Measurements from ENCODE around the gene AHNAK2.

The AHNAK2 gene

DNA sequence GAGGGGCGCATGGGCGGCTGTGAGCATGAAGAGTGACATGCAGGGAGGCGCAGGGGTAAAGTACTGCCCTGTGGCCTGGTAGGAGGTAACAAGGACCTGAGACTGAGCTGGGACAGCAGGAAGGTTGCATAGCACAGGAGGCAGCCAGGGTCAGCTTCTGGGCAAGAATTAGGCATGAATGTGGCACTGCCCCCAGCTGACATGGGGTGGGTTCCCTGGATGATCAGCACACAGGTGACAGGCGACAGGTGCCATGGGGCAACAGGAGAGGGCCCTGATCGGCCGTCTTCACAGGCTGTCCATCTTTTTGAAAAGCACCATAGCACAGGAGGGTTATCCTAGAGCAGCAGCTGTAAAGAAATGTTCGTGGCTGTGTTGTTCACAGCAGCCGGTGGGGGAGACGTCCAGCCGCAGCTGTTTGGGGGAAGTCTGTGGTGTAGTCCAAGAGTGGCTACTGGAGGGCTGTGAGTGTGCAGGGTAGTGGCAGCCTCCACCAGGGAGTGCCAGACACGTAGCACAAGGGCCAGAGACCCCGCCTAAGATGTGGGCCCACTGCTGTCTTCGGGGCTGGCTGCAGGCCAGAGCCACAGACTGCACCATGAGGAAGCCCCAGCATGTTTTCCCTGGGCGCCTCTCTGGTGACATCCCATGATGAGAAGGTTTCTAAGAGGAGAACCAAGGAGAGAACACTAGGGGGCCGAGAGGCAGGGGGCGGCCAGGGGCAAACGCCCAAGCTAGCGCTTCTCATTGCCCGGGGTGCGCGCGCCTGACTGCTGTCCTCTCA lies 15.8 kb upstream of the AHNAK2 start:
- H3K9ac ChIP-seq (ENCODE audit: low read depth, low read length) = no peak overlapping the region
- 93% methylated on average over 22 of the region's 22 CpGs for WGBS
- no peaks in the 10 kb centered on the region for H3K4me1 ChIP-seq (ENCODE audit: insufficient read depth, low read length)
- no peak overlapping the region for H3K4me3 ChIP-seq (ENCODE audit: low read length)
- no peaks in the 10 kb centered on the region; the same call in 1 of the 2 replicates for H3K36me3 ChIP-seq (ENCODE audit: insufficient read depth, low read length)
- H3K27me3 ChIP-seq (ENCODE audit: insufficient read depth, low read length) = no peaks in the 10 kb centered on the region
- H3K9me3 ChIP-seq (ENCODE audit: insufficient read depth, low read depth, low read length) = no peaks in the 10 kb centered on the region
- H3K27ac ChIP-seq (ENCODE audit: low read depth, low read length) = no peak overlapping the region

- H3K4me1 ChIP-seq (ENCODE audit: insufficient read depth, low read length) = no peaks in the 10 kb centered on the region
- no peaks in the 10 kb centered on the region for H3K9me3 ChIP-seq (ENCODE audit: insufficient read depth, low read depth, low read length)
- H3K27ac ChIP-seq (ENCODE audit: low read depth, low read length) = no peak overlapping the region
- H3K36me3 ChIP-seq (ENCODE audit: insufficient read depth, low read length) = no peaks in the 10 kb centered on the region; the same call in 1 of the 2 replicates
- H3K4me3 ChIP-seq (ENCODE audit: low read length) = no peak overlapping the region
- H3K27me3 ChIP-seq (ENCODE audit: insufficient read depth, low read length) = no peaks in the 10 kb centered on the region
- H3K9ac ChIP-seq (ENCODE audit: low read depth, low read length) = no peak overlapping the region
- 94% methylated on average over 12 of the region's 12 CpGs for WGBS
Measured at GRCh38 chr14:104993306-104993705, 15.1 kb upstream of the AHNAK2 start.

DNA sequence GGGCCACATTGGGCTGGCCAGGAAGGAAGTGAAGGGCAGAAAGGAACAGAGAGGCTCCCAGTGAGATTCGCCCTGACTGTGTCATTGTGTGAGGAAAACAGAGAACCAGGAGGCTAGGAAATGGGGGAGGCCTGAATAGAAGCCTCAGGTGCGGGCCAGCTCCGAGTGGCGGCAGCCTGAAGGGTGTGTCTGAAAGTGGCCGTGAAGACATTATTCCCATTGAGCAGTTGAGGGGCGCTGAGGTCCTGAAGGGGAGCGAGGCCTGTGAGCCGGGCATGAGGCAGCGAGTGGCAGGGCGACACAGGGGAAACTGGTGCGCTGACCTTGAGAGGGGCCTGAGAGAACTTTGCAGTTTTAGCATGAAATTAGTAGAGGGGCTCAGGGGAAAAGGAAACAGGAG lies 14.3 kb upstream of the AHNAK2 start:
- 94% methylated on average over 11 of the region's 11 CpGs for WGBS
- no peaks in the 10 kb centered on the region for H3K9me3 ChIP-seq (ENCODE audit: insufficient read depth, low read depth, low read length)
- H3K36me3 ChIP-seq (ENCODE audit: insufficient read depth, low read length) = no peaks in the 10 kb centered on the region; the same call in 1 of the 2 replicates
- no peak overlapping the region for H3K9ac ChIP-seq (ENCODE audit: low read depth, low read length)
- H3K27me3 ChIP-seq (ENCODE audit: insufficient read depth, low read length) = no peaks in the 10 kb centered on the region
- H3K27ac ChIP-seq (ENCODE audit: low read depth, low read length) = no peak overlapping the region
- H3K4me1 ChIP-seq (ENCODE audit: insufficient read depth, low read length) = no peaks in the 10 kb centered on the region
- H3K4me3 ChIP-seq (ENCODE audit: low read length) = no peak overlapping the region

- H3K4me1 ChIP-seq (ENCODE audit: insufficient read depth, low read length) = no peaks in the 10 kb centered on the region
- no peaks in the 10 kb centered on the region; the same call in 1 of the 2 replicates for H3K36me3 ChIP-seq (ENCODE audit: insufficient read depth, low read length)
- H3K27ac ChIP-seq (ENCODE audit: low read depth, low read length) = no peak overlapping the region
- WGBS = 95% methylated on average over 34 of the region's 34 CpGs
- H3K27me3 ChIP-seq (ENCODE audit: insufficient read depth, low read length) = no peaks in the 10 kb centered on the region
- H3K4me3 ChIP-seq (ENCODE audit: low read length) = no peak overlapping the region
- no peaks in the 10 kb centered on the region for H3K9me3 ChIP-seq (ENCODE audit: insufficient read depth, low read depth, low read length)
- H3K9ac ChIP-seq (ENCODE audit: low read depth, low read length) = no peak overlapping the region
Measured at GRCh38 chr14:104991896-104992230, 13.7 kb upstream of the AHNAK2 start.

DNA sequence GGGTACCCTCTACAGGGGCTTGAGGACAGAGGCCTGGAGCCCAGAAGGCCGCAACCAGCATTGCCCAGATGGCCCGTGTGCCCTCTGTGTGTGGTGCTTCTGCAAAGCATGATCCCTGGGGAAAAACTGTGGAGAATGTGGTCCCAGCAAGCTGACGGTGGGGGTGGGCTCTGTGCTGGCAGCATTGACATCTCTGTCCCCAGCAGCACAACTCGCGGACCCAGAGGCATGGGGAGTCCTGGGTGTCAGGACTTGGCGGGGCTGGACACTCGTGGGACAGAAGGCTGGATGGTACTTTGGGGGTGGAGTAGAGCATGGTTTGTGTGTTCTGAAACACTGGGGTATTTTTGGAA lies 11.8 kb upstream of the AHNAK2 start:
- no peak overlapping the region for H3K27ac ChIP-seq (ENCODE audit: low read depth, low read length)
- no peak overlapping the region for H3K4me3 ChIP-seq (ENCODE audit: low read length)
- no peak overlapping the region for H3K9ac ChIP-seq (ENCODE audit: low read depth, low read length)
- H3K27me3 ChIP-seq (ENCODE audit: insufficient read depth, low read length) = no peaks in the 10 kb centered on the region
- H3K9me3 ChIP-seq (ENCODE audit: insufficient read depth, low read depth, low read length) = no peaks in the 10 kb centered on the region
- no peaks in the 10 kb centered on the region; the same call in 1 of the 2 replicates for H3K36me3 ChIP-seq (ENCODE audit: insufficient read depth, low read length)
- no peaks in the 10 kb centered on the region; the same call in 1 of the 2 replicates for H3K4me1 ChIP-seq (ENCODE audit: insufficient read depth, low read length)
- WGBS = 92% methylated on average over 7 of the region's 7 CpGs

- H3K27ac ChIP-seq (ENCODE audit: low read depth, low read length) = no peak overlapping the region
- no peak overlapping the region for H3K4me3 ChIP-seq (ENCODE audit: low read length)
- no peaks in the 10 kb centered on the region for H3K9me3 ChIP-seq (ENCODE audit: insufficient read depth, low read depth, low read length)
- no peaks in the 10 kb centered on the region for H3K27me3 ChIP-seq (ENCODE audit: insufficient read depth, low read length)
- no peaks in the 10 kb centered on the region; the same call in 1 of the 2 replicates for H3K4me1 ChIP-seq (ENCODE audit: insufficient read depth, low read length)
- H3K9ac ChIP-seq (ENCODE audit: low read depth, low read length) = no peak overlapping the region
- H3K36me3 ChIP-seq (ENCODE audit: insufficient read depth, low read length) = no peaks in the 10 kb centered on the region; the same call in 1 of the 2 replicates
- WGBS = 88% methylated on average over 16 of the region's 16 CpGs
Measured at GRCh38 chr14:104989236-104989950, 11.2 kb upstream of the AHNAK2 start.

DNA sequence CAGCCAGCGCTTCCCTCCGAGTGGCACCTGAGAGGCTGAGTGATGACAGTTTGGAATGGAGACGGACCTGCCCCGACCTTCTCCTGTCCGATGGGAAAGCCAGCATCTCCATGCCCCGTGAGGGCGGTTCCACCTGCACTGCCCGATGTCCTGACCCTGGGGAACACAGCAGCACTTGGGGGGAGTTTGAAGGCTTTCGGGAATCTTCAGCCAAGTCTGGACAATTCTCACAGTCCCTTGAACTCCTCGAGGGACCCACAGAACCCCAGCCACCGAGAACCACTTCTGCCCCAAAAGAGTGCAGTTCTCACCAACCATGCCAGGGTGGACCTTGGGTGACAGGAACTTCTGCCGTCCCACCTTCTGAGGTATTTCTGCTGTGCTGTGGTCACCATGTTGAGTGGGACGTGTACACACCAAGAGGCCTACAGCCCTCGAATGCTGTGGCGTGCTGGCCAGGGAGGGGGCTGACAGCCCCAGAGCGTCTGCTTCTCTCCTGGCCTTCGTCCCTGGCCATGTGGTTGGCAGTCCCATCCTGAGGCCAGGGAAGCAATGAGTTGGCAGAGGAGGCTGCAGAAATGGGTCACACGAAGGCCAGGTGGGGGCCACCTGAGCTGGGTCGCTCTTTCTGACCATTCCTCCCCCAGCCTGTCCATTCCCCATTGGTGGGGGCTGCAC lies 8.5 kb upstream of the AHNAK2 start:
- Histone ChIP-seq H3K9ac (ENCODE audit: low read depth, low read length) (no peak overlapping the region), H3K4me1 (ENCODE audit: insufficient read depth, low read length) (no peaks in the 10 kb centered on the region; the same call in 1 of the 2 replicates), H3K27me3 (ENCODE audit: insufficient read depth, low read length) (0 out of 2 replicates have a peak, but pooled peaks cover 4% of the 10 kb centered on the region), H3K36me3 (ENCODE audit: insufficient read depth, low read length) (no peaks in the 10 kb centered on the region; the same call in 1 of the 2 replicates), H3K9me3 (ENCODE audit: insufficient read depth, low read depth, low read length) (no peaks in the 10 kb centered on the region), H3K27ac (ENCODE audit: low read depth, low read length) (no peak overlapping the region), H3K4me3 (ENCODE audit: low read length) (peak overlapping the region; percentile 84)
- 72% methylated on average over 19 of the region's 19 CpGs for WGBS

GRCh38 chr14:104985675-104986486 lies 7.7 kb upstream of the AHNAK2 start, which contains the start of gene CLBA1:
Gene CLBA1, plus strand, starts transcription at chr14:104985788. Its CDS starts 644 bp downstream, at chr14:104986432.
- 4% methylated on average over 77 of the region's 77 CpGs for WGBS
- no peaks in the 10 kb centered on the region; the same call in 1 of the 2 replicates for H3K4me1 ChIP-seq (ENCODE audit: insufficient read depth, low read length)
- no peak within 1 kb of the TSS for H3K27ac ChIP-seq (ENCODE audit: low read depth, low read length)

DNA sequence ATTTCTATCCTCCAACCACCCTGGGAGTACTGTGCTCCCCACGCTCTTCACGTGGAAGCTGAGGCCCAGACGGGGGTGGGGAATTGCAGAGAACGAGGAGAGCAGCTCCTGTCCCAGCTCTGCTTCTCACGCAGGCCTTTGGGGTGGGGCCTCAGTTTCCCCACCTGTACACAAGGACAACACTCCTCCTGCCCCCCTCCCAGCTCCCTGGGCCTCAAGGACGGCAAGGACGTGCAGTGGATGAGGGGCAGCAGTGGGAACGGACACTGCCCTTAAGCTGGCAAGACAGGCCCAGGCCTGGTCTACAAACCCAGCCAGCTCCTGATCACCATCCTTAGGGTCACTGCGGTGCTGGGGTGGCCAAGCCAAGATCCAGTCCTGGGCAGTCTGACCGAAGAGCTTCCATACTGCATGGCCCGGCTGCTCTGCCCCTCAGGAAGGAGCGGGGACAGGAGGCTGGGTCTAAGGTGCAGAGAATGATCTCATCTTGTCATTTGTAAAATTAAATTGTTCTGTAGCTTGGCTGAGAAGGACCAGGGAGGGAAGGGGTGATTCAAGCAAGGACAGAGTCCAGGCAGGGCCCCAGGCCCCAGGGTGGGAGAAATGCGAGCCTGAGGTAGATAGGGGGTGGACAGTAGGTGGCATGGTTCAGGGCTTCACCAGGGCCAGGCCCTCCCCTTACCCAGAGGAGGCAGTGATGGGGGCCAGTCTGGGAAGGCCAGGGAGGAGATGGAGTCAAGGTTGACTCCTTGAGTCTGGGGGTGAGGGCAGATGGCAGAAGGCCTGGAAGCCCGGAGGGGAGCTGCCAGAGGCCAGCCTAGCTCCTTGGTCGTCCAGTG lies 6.1 kb upstream of the AHNAK2 start:
- Histone ChIP-seq H3K4me3 (ENCODE audit: low read length) (no peak overlapping the region), H3K4me1 (ENCODE audit: insufficient read depth, low read length) (no peaks in the 10 kb centered on the region; the same call in 1 of the 2 replicates), H3K9ac (ENCODE audit: low read depth, low read length) (no peak overlapping the region), H3K9me3 (ENCODE audit: insufficient read depth, low read depth, low read length) (no peaks in the 10 kb centered on the region), H3K36me3 (ENCODE audit: insufficient read depth, low read length) (no peaks in the 10 kb centered on the region), H3K27me3 (ENCODE audit: insufficient read depth, low read length) (peaks cover 19% of the 10 kb centered on the region), H3K27ac (ENCODE audit: low read depth, low read length) (no peak overlapping the region)
- 92% methylated on average over 15 of the region's 15 CpGs for WGBS

More at GRCh38 chr14:104985675-104986486, 7.7 kb upstream of the AHNAK2 start, which contains the start of gene CLBA1:
- H3K9ac ChIP-seq (ENCODE audit: low read depth, low read length) = peak within 1 kb of the TSS; percentile 77
- H3K27me3 ChIP-seq (ENCODE audit: insufficient read depth, low read length) = 0 out of 2 replicates have a peak, but pooled peaks cover 4% of the 10 kb centered on the region
- H3K36me3 ChIP-seq (ENCODE audit: insufficient read depth, low read length) = no peaks in the 10 kb centered on the region
- peak within 1 kb of the TSS; percentile 84 for H3K4me3 ChIP-seq (ENCODE audit: low read length)
- no peaks in the 10 kb centered on the region for H3K9me3 ChIP-seq (ENCODE audit: insufficient read depth, low read depth, low read length)

GRCh38 chr14:104983231-104983721 lies 5.1 kb upstream of the AHNAK2 start:
- no peaks in the 10 kb centered on the region for H3K36me3 ChIP-seq (ENCODE audit: insufficient read depth, low read length)
- H3K9ac ChIP-seq (ENCODE audit: low read depth, low read length) = no peak overlapping the region
- H3K9me3 ChIP-seq (ENCODE audit: insufficient read depth, low read depth, low read length) = no peaks in the 10 kb centered on the region
- H3K27me3 ChIP-seq (ENCODE audit: insufficient read depth, low read length) = peaks cover 28% of the 10 kb centered on the region
- no peak overlapping the region for H3K4me3 ChIP-seq (ENCODE audit: low read length)
- 80% methylated on average over 12 of the region's 12 CpGs for WGBS
- peaks cover 4% of the 10 kb centered on the region; the same call in 1 of the 2 replicates for H3K4me1 ChIP-seq (ENCODE audit: insufficient read depth, low read length)
- H3K27ac ChIP-seq (ENCODE audit: low read depth, low read length) = no peak overlapping the region

All from HUES64 (cell line).